Endometrial microvascular endothelial cells (primary cell): Measurements from ENCODE around the gene PSMD9. TPM values are rescaled to one million over a fixed set of nuclear protein-coding genes. Genes with fewer than 3 reads are reported as not detected.
"Not testable (repeated sequence)": the region's sequence is repeated elsewhere in the genome, so short reads cannot be mapped to it uniquely, and the experiment has no call there.

Source experiments
- in situ Hi-C: cut with HindIII; loops from 2 replicates; pipeline ENCODE4 v1.10.0; 2017; ENCODE audit warnings: low sequenced_read_pairs, low pct_unique_long_range_greater_than_20kb; ENCODE audit errors: inconsistent ontology term
- total RNA-seq: library from RNA; depleted of rRNA; stranded (reverse); fragments of >200 nt; gene quantifications from one replicate; pipeline ENCODE4 v1.2.3, GENCODE V29; 2015; ENCODE audit errors: inconsistent ontology term

Gene PSMD9
- total RNA-seq, 1 donor from 2014 or later = 120 TPM

- in situ Hi-C loops = no loop called here
Observed at GRCh38 chr12:121915841-121916321, 27.3 kb downstream of the PSMD9 start.

DNA sequence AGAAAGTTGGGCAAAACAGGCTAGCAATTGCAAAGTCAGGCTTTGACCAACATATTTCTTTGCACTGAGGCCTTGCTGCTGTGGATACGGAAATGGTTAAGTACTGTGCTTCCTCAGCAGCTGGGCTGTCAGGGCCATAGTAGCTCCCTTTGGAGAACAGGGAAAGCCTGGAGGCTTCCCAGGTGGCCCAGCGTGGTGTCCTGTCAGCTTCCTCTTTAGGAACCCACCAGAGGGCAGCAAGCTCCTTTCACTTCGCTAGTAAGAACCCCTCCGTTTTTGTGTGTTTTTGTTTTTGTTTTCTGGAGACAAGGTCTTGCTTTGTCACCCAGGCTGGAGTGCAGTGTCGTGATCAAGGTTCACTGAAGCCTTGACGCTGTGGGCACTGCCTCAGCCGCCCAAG, 28.1 kb downstream of the PSMD9 start:
- in situ Hi-C loops = no loop called here

GRCh38 chr12:121917950-121918678, 29.5 kb downstream of the PSMD9 start, which contains the start of gene CFAP251:
Gene CFAP251 (plus strand): TSS chr12:121918592. CDS start chr12:121921306, 2,714 bp downstream.
- in situ Hi-C loops = no loop called here

DNA sequence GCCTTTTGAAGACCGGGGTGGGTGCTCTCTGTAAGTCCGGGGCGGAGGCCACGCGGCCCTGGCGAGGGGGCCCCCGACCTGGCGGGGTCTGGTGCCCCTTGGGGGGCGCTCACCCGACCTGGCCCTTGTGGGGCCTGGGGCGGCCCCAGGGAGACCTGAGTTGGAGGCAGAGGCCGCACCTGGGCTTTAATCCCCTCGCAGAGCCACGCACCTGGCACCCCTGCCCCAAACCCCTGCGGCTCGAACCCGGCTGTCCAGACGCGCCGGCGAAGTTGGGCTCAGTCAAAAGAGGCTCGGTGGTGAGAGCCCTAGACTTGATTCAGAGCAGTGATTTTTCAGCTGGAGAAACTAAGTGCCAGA, 30.1 kb downstream of the PSMD9 start:
- in situ Hi-C loops = no loop called here

GRCh38 chr12:121921066-121921465, 32.5 kb downstream of the PSMD9 start:
- in situ Hi-C loops = no loop called here

GRCh38 chr12:121925358-121925695, 36.7 kb downstream of the PSMD9 start:
- in situ Hi-C loops = no loop called here

GRCh38 chr12:121926874-121927706, 38.5 kb downstream of the PSMD9 start:
- in situ Hi-C loops = no loop called here

GRCh38 chr12:121927813-121928212, 39.2 kb downstream of the PSMD9 start:
- in situ Hi-C loops = no loop called here

DNA sequence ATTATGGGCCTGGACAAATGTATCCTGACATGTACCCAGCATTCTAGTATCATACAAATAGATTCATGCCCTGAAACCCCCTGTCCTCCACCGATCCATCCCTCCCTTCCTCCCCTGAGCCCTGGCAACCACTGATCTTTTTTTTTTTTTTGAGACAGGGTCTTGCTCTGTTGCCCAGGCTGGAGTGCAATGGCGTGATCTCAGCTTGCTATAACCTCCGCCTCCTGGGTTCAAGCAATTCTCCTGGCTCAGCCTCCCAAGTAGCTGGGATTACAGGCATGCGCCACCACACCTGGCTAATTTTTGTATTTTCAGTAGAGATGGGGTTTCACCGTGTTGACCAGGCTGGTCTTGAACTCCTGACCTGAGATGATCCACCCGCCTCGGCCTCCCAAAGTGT, 41.0 kb downstream of the PSMD9 start:
- in situ Hi-C loops = not testable (repeated sequence)

GRCh38 chr12:121930862-121931261, 42.3 kb downstream of the PSMD9 start:
- in situ Hi-C loops = no loop called here

DNA sequence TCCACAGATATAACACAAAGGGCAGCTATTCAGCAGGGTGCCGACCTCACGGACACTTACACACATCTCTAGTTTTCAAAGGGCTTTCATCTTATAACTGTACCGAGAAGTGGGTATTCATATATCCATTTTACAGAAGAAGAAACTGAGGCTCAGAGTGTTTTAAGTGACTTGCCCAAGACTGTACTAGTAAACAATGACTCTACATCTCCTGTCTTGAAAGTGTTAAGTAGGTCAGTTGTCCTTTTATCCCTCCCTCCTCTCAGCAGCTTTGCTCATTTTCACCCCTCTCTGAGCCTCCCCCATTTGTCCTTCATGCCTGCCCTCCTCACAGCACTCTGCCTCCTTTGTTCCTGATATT, 43.6 kb downstream of the PSMD9 start:
- in situ Hi-C loops = no loop called here

GRCh38 chr12:121932914-121933521, 44.4 kb downstream of the PSMD9 start:
- in situ Hi-C loops = no loop called here

GRCh38 chr12:121933522-121934308, 45.1 kb downstream of the PSMD9 start:
- in situ Hi-C loops = no loop called here

DNA sequence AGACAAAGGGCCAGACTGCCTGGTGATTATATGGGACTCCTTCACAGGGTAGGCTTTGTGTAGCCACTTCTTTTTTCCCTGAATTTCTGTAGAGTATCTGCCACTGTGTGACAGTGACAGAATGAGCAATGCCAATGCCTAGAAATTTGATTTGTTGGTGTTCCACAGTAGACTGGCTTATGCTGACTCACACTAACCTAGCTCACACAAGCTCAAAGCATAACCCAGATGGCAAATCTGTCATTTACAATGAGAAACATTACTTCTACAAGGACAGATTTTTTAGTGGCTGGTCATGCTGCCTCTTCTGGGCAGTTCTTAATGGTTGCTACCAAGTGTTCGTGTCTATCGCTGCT, 45.7 kb downstream of the PSMD9 start:
- in situ Hi-C loops = no loop called here

GRCh38 chr12:121937654-121938053, 49.1 kb downstream of the PSMD9 start:
- in situ Hi-C loops = no loop called here

- in situ Hi-C loops = no loop called here
Observed at GRCh38 chr12:121939186-121939585, 50.6 kb downstream of the PSMD9 start.

- in situ Hi-C loops = no loop called here
Observed at GRCh38 chr12:121939992-121940766, 51.6 kb downstream of the PSMD9 start.

GRCh38 chr12:121942145-121942718, 53.6 kb downstream of the PSMD9 start:
- in situ Hi-C loops = no loop called here
